ENCODE measurements around the gene NCOA5. TPM values are rescaled to one million over a fixed set of nuclear protein-coding genes. Genes with fewer than 3 reads are reported as not detected.
"Not testable (repeated sequence)": the region's sequence is repeated elsewhere in the genome, so short reads cannot be mapped to it uniquely, and the experiment has no call there.

NCOA5 gene
- total and polyA plus RNA-seq, 3 experiments from 2014 or later: 28.7 to 36.9 (median 34.9) TPM

DNA sequence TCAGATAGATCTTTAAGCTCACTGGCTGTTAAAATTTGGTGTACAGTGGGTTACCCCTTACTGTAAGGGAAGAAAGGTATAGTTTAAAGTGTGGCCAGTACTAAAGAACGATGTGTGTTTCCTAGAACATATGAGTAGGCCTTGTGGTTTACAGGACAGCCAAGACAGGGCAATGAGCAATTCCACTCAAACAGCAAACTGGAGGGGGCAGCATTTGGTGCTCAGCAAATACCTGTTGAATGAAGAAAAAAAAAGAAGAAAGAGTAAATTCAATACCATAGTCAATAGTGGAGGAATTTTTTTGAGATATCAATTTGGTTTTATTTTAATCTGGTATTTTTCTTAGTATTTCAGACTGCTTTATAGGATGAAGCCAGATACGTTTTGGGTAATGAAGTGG, 3.8 kb upstream of the NCOA5 start:
- Mint-ChIP-seq H3K4me1 (peaks cover 14 to 15% (median 14%) of the 10 kb centered on the region in 3 donors), H3K4me3 (no peak overlapping the region), H3K36me3 (peaks cover 0 to 6% (median 1%) of the 10 kb centered on the region in 3 donors), H3K27me3 (peaks cover 7 to 17% of the 10 kb centered on the region in 2 donors), H3K9me3 (no peaks in the 10 kb centered on the region), H3K27ac (peak overlapping the region in 1 of 8 donors; percentile 71)
- H3K4me1 ChIP-seq (ENCODE audit: insufficient read depth, low read length): peaks cover under 1% of the 10 kb centered on the region
- no peak overlapping the region for H3K4me3 ChIP-seq (ENCODE audit: low read length)
- H3K9me3 ChIP-seq (ENCODE audit: low read length): no peaks in the 10 kb centered on the region
- POLR2A ChIA-PET: no interaction called here
- DNase-seq: no peak
- CTCF ChIA-PET: no interaction called here
- H3K27me3 ChIP-seq (ENCODE audit: insufficient read depth, low read length, poor library complexity, severe bottlenecking): peaks cover 5% of the 10 kb centered on the region
- H3K36me3 ChIP-seq (ENCODE audit: insufficient read depth, low read length): no peaks in the 10 kb centered on the region
- no peak overlapping the region for H3K27ac ChIP-seq (ENCODE audit: low read depth, low read length)

GRCh38 chr20:46091622-46092535, 2.1 kb upstream of the NCOA5 start:
- H3K27me3 ChIP-seq (ENCODE audit: insufficient read depth, low read length, poor library complexity, severe bottlenecking); H3K4me3 ChIP-seq (ENCODE audit: low read length); H3K9me3 Mint-ChIP-seq; DNase-seq; POLR2A ChIA-PET; H3K4me3 Mint-ChIP-seq; H3K9me3 ChIP-seq (ENCODE audit: low read length); CTCF ChIA-PET; H3K27me3 Mint-ChIP-seq; H3K36me3 ChIP-seq (ENCODE audit: insufficient read depth, low read length); H3K27ac ChIP-seq (ENCODE audit: low read depth, low read length): not testable (repeated sequence)
- Mint-ChIP-seq H3K4me1 (peaks cover 28 to 31% (median 31%) of the 10 kb centered on the region in 3 donors), H3K36me3 (peaks cover 0 to 13% (median 0%) of the 10 kb centered on the region in 3 donors), H3K27ac (peak overlapping the region in 2 of 8 donors; percentile 29 to 71)
- peaks cover 15% of the 10 kb centered on the region for H3K4me1 ChIP-seq (ENCODE audit: insufficient read depth, low read length)

DNA sequence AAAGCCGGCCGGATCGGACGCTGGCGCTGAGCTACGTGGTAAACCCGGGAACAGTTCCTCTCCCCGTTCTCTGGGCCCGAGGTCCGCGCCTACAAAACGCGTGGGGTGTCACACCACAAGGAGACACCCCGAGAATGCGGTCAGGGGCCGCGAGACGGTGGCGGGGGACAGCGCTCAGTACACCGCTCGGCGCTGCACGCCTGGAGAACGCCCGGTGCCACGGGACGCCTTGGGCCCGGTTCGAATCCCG, 670 bp downstream of the NCOA5 start:
- H3K4me3 Mint-ChIP-seq: peak overlapping the region; percentile 86 to 94 (median 91)
- H3K9me3 ChIP-seq (ENCODE audit: low read length): no peaks in the 10 kb centered on the region
- peaks cover 55 to 59% (median 59%) of the 10 kb centered on the region in 3 donors for H3K4me1 Mint-ChIP-seq
- H3K27me3 Mint-ChIP-seq: no peaks in the 10 kb centered on the region
- peaks cover 41% of the 10 kb centered on the region for H3K4me1 ChIP-seq (ENCODE audit: insufficient read depth, low read length)
- DNase-seq: peak in 4 of 5 donors; percentile 37 to 73 (median 58)
- peaks cover 0 to 14% (median 0%) of the 10 kb centered on the region in 3 donors for H3K36me3 Mint-ChIP-seq
- peak overlapping the region; percentile 76 for H3K4me3 ChIP-seq (ENCODE audit: low read length)
- ChIA-PET CTCF (interaction anchor here (1.4 to 2.0 kb wide), 2 partner anchors 10 to 66 kb away, joined by 3 to 6 read pairs; no protein-coding TSS in a partner anchor), POLR2A (interaction anchor here (0.9 to 1.0 kb wide), 2 partner anchors 117 to 154 kb away, joined by 3 to 4 read pairs; partner anchors contain the start of gene ZNF335)
- H3K27ac ChIP-seq (ENCODE audit: low read depth, low read length): peak overlapping the region; percentile 85
- no peaks in the 10 kb centered on the region for H3K9me3 Mint-ChIP-seq
- no peaks in the 10 kb centered on the region for H3K36me3 ChIP-seq (ENCODE audit: insufficient read depth, low read length)
- H3K27ac Mint-ChIP-seq: peak overlapping the region; percentile 89 to 98 (median 90)
- H3K27me3 ChIP-seq (ENCODE audit: insufficient read depth, low read length, poor library complexity, severe bottlenecking): no peaks in the 10 kb centered on the region

DNA sequence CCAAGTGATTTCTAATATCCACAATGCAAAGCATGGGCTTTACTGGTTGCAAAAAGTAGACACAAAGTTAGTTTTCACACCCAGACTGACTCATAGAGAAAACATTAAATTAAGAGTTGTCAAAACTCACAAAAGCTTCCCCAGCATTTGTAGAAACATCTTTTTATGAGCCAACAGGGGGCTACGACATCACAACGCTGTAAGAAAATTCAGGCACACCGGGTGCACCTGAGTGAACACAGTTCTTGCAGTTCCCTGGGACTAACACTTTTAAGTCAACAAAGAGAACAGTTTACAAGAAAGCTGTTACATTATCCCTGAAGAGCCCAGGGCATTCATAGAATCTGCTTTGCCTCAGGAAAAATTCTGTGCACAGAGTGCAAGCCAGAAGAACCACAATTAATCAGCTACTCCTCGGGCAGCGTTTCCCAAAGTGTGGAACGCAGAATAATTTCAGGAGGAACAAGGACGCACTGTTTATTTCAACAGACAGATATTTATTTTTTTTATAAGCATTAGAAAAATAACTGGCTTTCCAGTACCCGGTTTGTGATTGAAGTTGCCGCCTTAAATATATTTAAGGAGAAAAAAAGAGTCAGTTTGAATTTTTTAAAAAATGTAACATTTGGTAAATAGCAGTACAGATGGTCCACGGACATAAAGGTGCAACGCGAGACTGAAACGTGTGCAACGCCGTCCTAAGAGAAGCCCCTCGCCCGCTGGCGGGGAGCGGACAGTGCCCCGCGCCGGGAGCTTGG, 1.2 kb downstream of the NCOA5 start:
- H3K36me3 ChIP-seq (ENCODE audit: insufficient read depth, low read length): no peaks in the 10 kb centered on the region
- H3K4me3 ChIP-seq (ENCODE audit: low read length): peak overlapping the region; percentile 76
- H3K27me3 ChIP-seq (ENCODE audit: insufficient read depth, low read length, poor library complexity, severe bottlenecking): no peaks in the 10 kb centered on the region
- Mint-ChIP-seq H3K9me3 (no peaks in the 10 kb centered on the region), H3K4me3 (peak overlapping the region; percentile 86 to 94 (median 91)), H3K27ac (peak overlapping the region; percentile 89 to 98 (median 90)), H3K36me3 (peaks cover 0 to 14% (median 0%) of the 10 kb centered on the region in 3 donors), H3K4me1 (peaks cover 60 to 64% (median 64%) of the 10 kb centered on the region in 3 donors), H3K27me3 (no peaks in the 10 kb centered on the region)
- H3K27ac ChIP-seq (ENCODE audit: low read depth, low read length): peak overlapping the region; percentile 85
- H3K4me1 ChIP-seq (ENCODE audit: insufficient read depth, low read length): peaks cover 43% of the 10 kb centered on the region
- CTCF ChIA-PET: interaction anchor here (1.4 to 2.0 kb wide), 2 partner anchors 10 to 66 kb away, joined by 3 to 6 read pairs; no protein-coding TSS in a partner anchor
- POLR2A ChIA-PET: interaction anchor here (0.9 to 1.0 kb wide), 2 partner anchors 116 to 154 kb away, joined by 3 to 4 read pairs; partner anchors contain the start of gene ZNF335
- no peak for DNase-seq
- H3K9me3 ChIP-seq (ENCODE audit: low read length): no peaks in the 10 kb centered on the region

- ChIA-PET POLR2A (no interaction called here), CTCF (interaction anchor here (2.0 kb wide), 1 partner anchor 65 kb away, joined by 6 read pairs; no protein-coding TSS in a partner anchor)
- H3K4me3 Mint-ChIP-seq: peak overlapping the region in 6 of 7 donors; percentile 12 to 91 (median 66)
- no peak overlapping the region for H3K4me3 ChIP-seq (ENCODE audit: low read length)
- H3K4me1 Mint-ChIP-seq: peaks cover 74 to 78% (median 78%) of the 10 kb centered on the region in 3 donors
- no peak for DNase-seq
- peaks cover 57% of the 10 kb centered on the region for H3K4me1 ChIP-seq (ENCODE audit: insufficient read depth, low read length)
- no peaks in the 10 kb centered on the region for H3K27me3 Mint-ChIP-seq
- H3K9me3 ChIP-seq (ENCODE audit: low read length): no peaks in the 10 kb centered on the region
- no peak overlapping the region for H3K27ac ChIP-seq (ENCODE audit: low read depth, low read length)
- H3K36me3 Mint-ChIP-seq: peaks cover 0 to 17% (median 0%) of the 10 kb centered on the region in 3 donors
- no peaks in the 10 kb centered on the region for H3K36me3 ChIP-seq (ENCODE audit: insufficient read depth, low read length)
- H3K9me3 Mint-ChIP-seq: no peaks in the 10 kb centered on the region
- no peaks in the 10 kb centered on the region for H3K27me3 ChIP-seq (ENCODE audit: insufficient read depth, low read length, poor library complexity, severe bottlenecking)
- H3K27ac Mint-ChIP-seq: peak overlapping the region in 4 of 8 donors; percentile 21 to 89 (median 26)
These were observed 2.6 kb downstream of the NCOA5 start for GRCh38 chr20:46087161-46087560.

- POLR2A ChIA-PET: no interaction called here
- Mint-ChIP-seq H3K4me3 (peak overlapping the region in 2 of 7 donors; percentile 45 to 51), H3K27me3 (no peaks in the 10 kb centered on the region), H3K9me3 (no peaks in the 10 kb centered on the region), H3K4me1 (peaks cover 76 to 88% (median 87%) of the 10 kb centered on the region in 3 donors), H3K27ac (peak overlapping the region in 3 of 8 donors; percentile 10 to 59 (median 16)), H3K36me3 (peaks cover 0 to 17% (median 0%) of the 10 kb centered on the region in 3 donors)
- Histone ChIP-seq H3K27me3 (ENCODE audit: insufficient read depth, low read length, poor library complexity, severe bottlenecking) (no peaks in the 10 kb centered on the region), H3K9me3 (ENCODE audit: low read length) (no peaks in the 10 kb centered on the region), H3K4me3 (ENCODE audit: low read length) (no peak overlapping the region), H3K36me3 (ENCODE audit: insufficient read depth, low read length) (no peaks in the 10 kb centered on the region), H3K27ac (ENCODE audit: low read depth, low read length) (no peak overlapping the region), H3K4me1 (ENCODE audit: insufficient read depth, low read length) (peaks cover 58% of the 10 kb centered on the region)
- no peak for DNase-seq
- CTCF ChIA-PET: no interaction called here
These were observed 4.4 kb downstream of the NCOA5 start for GRCh38 chr20:46085179-46085851.

- Histone ChIP-seq H3K4me3 (ENCODE audit: low read length) (no peak overlapping the region), H3K36me3 (ENCODE audit: insufficient read depth, low read length) (no peaks in the 10 kb centered on the region), H3K9me3 (ENCODE audit: low read length) (no peaks in the 10 kb centered on the region), H3K4me1 (ENCODE audit: insufficient read depth, low read length) (peaks cover 58% of the 10 kb centered on the region), H3K27me3 (ENCODE audit: insufficient read depth, low read length, poor library complexity, severe bottlenecking) (no peaks in the 10 kb centered on the region), H3K27ac (ENCODE audit: low read depth, low read length) (no peak overlapping the region)
- ChIA-PET CTCF (interaction anchor here (0.6 kb wide), 1 partner anchor 62 kb away, joined by 3 read pairs; no protein-coding TSS in a partner anchor), POLR2A (no interaction called here)
- peaks cover 0 to 20% (median 0%) of the 10 kb centered on the region in 3 donors for H3K36me3 Mint-ChIP-seq
- peak overlapping the region in 2 of 7 donors; percentile 8 to 51 for H3K4me3 Mint-ChIP-seq
- H3K27ac Mint-ChIP-seq: peak overlapping the region in 2 of 8 donors; percentile 12 to 16
- H3K4me1 Mint-ChIP-seq: peaks cover 75 to 88% (median 88%) of the 10 kb centered on the region in 3 donors
- no peaks in the 10 kb centered on the region for H3K9me3 Mint-ChIP-seq
- H3K27me3 Mint-ChIP-seq: no peaks in the 10 kb centered on the region
- DNase-seq: no peak
These were observed 5.0 kb downstream of the NCOA5 start for GRCh38 chr20:46084805-46085178.

Data from CD8-positive, alpha-beta memory T cell (primary cell).